ENCODE results near the gene MMP20. TPM values are rescaled to one million over a fixed set of nuclear protein-coding genes. Genes with fewer than 3 reads are reported as not detected.

MMP20 gene
- polyA plus RNA-seq, 3 donors: not detected

DNA sequence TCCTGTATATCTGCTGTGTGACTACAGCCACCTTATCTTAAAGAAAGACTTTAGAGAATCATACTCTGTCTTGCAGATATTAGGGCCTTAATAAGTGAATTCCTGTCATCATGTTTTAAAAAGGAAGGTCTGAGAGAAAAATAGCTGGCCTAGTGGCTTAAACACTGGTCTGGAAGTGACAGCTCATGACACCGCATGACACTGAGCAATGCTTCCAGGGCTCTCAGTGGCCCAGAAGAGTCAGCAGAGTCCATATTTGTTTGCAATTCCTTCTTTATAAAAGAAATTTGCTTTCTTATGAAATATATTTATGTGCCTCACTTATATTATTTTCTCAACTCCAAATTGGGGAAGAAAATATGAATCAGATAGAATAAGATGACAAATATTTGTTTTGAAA, 33.0 kb downstream of the MMP20 start:
- Histone ChIP-seq H3K9ac (ENCODE audit: insufficient read depth, low read length, poor library complexity, severe bottlenecking) (no peak overlapping the region), H2AFZ (ENCODE audit: insufficient read depth, low read depth, low read length, poor library complexity, severe bottlenecking) (no peak overlapping the region), H4K20me1 (ENCODE audit: insufficient read depth, low read length) (no peaks in the 10 kb centered on the region), H3K79me2 (ENCODE audit: insufficient read depth, low read length) (no peaks in the 10 kb centered on the region), H3K27me3 (ENCODE audit: control insufficient read depth in 2 of 2, insufficient read depth in 2 of 2, low read length in 2 of 2) (no peaks in the 10 kb centered on the region), H3K9me3 (replicated peaks in 1 of 2; ENCODE audit: control insufficient read depth in 1 of 2, insufficient read depth in 1 of 2, low read length in 2 of 2) (no peaks in the 10 kb centered on the region), H3K36me3 (replicated peaks in 1 of 2; ENCODE audit: control insufficient read depth in 1 of 2, insufficient read depth in 2 of 2, low read length in 2 of 2) (no peaks in the 10 kb centered on the region), H3K4me2 (replicated peaks; ENCODE audit: extremely low read depth, low read length, poor library complexity, severe bottlenecking) (no peak overlapping the region), H3K4me3 (replicated peaks in 1 of 3; ENCODE audit: low read depth in 2 of 3, low read length in 3 of 3) (no peak overlapping the region), H3K27ac (ENCODE audit: low read depth in 1 of 2, low read length in 2 of 2) (no peak overlapping the region), H3K4me1 (ENCODE audit: control insufficient read depth in 1 of 2, insufficient read depth in 2 of 2, low read length in 2 of 2) (peaks cover 0 to 6% of the 10 kb centered on the region in 2 donors)
- peaks cover 0 to 4% (median 0%) of the 10 kb centered on the region in 7 donors for H3K9me3 Mint-ChIP-seq
- no peak overlapping the region for H3K27ac Mint-ChIP-seq
- H3K27me3 Mint-ChIP-seq (ENCODE audit: low read depth in 3 of 3): peaks cover 0 to 2% (median 0%) of the 10 kb centered on the region in 3 donors
- H3K36me3 Mint-ChIP-seq: no peaks in the 10 kb centered on the region
- H3K4me1 Mint-ChIP-seq: peaks cover 16% of the 10 kb centered on the region
- H3K4me3 Mint-ChIP-seq: no peak overlapping the region
- no peak for DNase-seq
- intact Hi-C loops (cut with micrococcal nuclease): no loop called here
- TF ChIP-seq, protein P1, sequence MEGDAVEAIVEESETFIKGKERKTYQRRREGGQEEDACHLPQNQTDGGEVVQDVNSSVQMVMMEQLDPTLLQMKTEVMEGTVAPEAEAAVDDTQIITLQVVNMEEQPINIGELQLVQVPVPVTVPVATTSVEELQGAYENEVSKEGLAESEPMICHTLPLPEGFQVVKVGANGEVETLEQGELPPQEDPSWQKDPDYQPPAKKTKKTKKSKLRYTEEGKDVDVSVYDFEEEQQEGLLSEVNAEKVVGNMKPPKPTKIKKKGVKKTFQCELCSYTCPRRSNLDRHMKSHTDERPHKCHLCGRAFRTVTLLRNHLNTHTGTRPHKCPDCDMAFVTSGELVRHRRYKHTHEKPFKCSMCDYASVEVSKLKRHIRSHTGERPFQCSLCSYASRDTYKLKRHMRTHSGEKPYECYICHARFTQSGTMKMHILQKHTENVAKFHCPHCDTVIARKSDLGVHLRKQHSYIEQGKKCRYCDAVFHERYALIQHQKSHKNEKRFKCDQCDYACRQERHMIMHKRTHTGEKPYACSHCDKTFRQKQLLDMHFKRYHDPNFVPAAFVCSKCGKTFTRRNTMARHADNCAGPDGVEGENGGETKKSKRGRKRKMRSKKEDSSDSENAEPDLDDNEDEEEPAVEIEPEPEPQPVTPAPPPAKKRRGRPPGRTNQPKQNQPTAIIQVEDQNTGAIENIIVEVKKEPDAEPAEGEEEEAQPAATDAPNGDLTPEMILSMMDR (IDR thresholded peaks at IDR 0.05): no peak
- no CpG with 5 or more reads among the region's 1 CpG for whole genome bisulfite sequencing (ENCODE audit: insufficient coverage)

DNA sequence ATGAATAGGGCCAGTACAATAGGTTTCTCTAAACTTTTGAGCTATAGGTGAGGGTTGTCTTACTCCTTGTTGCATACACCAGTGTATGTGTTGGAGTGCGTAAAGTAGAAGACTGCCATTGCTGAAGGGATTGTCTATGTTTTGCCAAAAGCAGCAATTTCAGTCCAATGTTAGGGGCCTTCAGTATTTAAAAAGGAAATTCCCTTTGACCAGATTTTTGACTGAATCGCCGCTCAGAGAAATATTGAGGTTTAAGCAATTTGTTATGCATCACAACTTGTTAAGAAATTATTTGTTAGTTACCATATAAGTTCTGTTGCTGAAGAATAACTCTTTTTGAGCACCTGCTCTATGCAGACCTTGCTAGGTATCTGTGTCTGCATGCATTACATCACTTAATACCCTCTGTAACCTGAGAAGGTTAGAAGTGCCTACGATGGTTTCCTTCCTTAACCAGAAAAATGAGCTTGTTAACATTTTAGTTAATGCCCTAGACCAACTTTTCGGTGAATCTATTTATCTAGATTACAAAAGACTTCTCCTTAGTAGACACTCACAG, 33.9 kb downstream of the MMP20 start:
- H2AFZ ChIP-seq (ENCODE audit: insufficient read depth, low read depth, low read length, poor library complexity, severe bottlenecking): no peak overlapping the region
- no peak overlapping the region for H3K4me2 ChIP-seq (replicated peaks; ENCODE audit: extremely low read depth, low read length, poor library complexity, severe bottlenecking)
- DNase-seq: no peak
- Mint-ChIP-seq H3K4me1 (peaks cover 16% of the 10 kb centered on the region), H3K36me3 (no peaks in the 10 kb centered on the region), H3K9me3 (peaks cover 0 to 7% (median 3%) of the 10 kb centered on the region in 7 donors), H3K4me3 (no peak overlapping the region), H3K27me3 (ENCODE audit: low read depth in 3 of 3) (peaks cover 0 to 2% (median 0%) of the 10 kb centered on the region in 3 donors), H3K27ac (no peak overlapping the region)
- no peaks in the 10 kb centered on the region for H4K20me1 ChIP-seq (ENCODE audit: insufficient read depth, low read length)
- H3K9me3 ChIP-seq (replicated peaks in 1 of 2; ENCODE audit: control insufficient read depth in 1 of 2, insufficient read depth in 1 of 2, low read length in 2 of 2): no peaks in the 10 kb centered on the region
- no peak overlapping the region for H3K9ac ChIP-seq (ENCODE audit: insufficient read depth, low read length, poor library complexity, severe bottlenecking)
- no peak overlapping the region for H3K27ac ChIP-seq (ENCODE audit: low read depth in 1 of 2, low read length in 2 of 2)
- no peaks in the 10 kb centered on the region for H3K27me3 ChIP-seq (ENCODE audit: control insufficient read depth in 2 of 2, insufficient read depth in 2 of 2, low read length in 2 of 2)
- 100% methylated on average over 1 of the region's 5 CpGs for WGBS (ENCODE audit: insufficient coverage)
- no peaks in the 10 kb centered on the region for H3K36me3 ChIP-seq (replicated peaks in 1 of 2; ENCODE audit: control insufficient read depth in 1 of 2, insufficient read depth in 2 of 2, low read length in 2 of 2)
- H3K4me3 ChIP-seq (replicated peaks in 1 of 3; ENCODE audit: low read depth in 2 of 3, low read length in 3 of 3): no peak overlapping the region
- peaks cover 0 to 6% of the 10 kb centered on the region in 2 donors for H3K4me1 ChIP-seq (ENCODE audit: control insufficient read depth in 1 of 2, insufficient read depth in 2 of 2, low read length in 2 of 2)
- no peaks in the 10 kb centered on the region for H3K79me2 ChIP-seq (ENCODE audit: insufficient read depth, low read length)
- intact Hi-C loops (cut with micrococcal nuclease): no loop called here
- TF ChIP-seq, protein P1 (IDR thresholded peaks at IDR 0.05): no peak

All from CD14-positive monocyte (primary cell).